ENCODE results near the gene OR5M10.
"Not testable (repeated sequence)": the region's sequence is repeated elsewhere in the genome, so short reads cannot be mapped to it uniquely, and the experiment has no call there.

Gene OR5M10

GRCh38 chr11:56577621-56578020, at the start of gene OR5M10:
Gene OR5M10 (minus strand): TSS chr11:56577721. CDS start chr11:56577721, 0 bp downstream.
- no peaks in the 10 kb centered on the region for H3K36me3 ChIP-seq (ENCODE audit: control insufficient read depth, insufficient read depth, low read length)
- no peaks in the 10 kb centered on the region for H3K9me3 ChIP-seq (ENCODE audit: control insufficient read depth, low read length)
- H3K27me3 ChIP-seq (ENCODE audit: control insufficient read depth, insufficient read depth, low read length): no peaks in the 10 kb centered on the region
- H3K4me1 ChIP-seq (ENCODE audit: control insufficient read depth, insufficient read depth, low read length): no peaks in the 10 kb centered on the region
- no peak within 1 kb of the TSS for H3K9ac ChIP-seq (ENCODE audit: low read length)
- H3K4me3 ChIP-seq (ENCODE audit: low read length): no peak within 1 kb of the TSS

- Histone ChIP-seq H3K9ac (ENCODE audit: low read length) (no peak overlapping the region), H3K9me3 (ENCODE audit: control insufficient read depth, low read length) (no peaks in the 10 kb centered on the region), H3K4me3 (ENCODE audit: low read length) (no peak overlapping the region), H3K4me1 (ENCODE audit: control insufficient read depth, insufficient read depth, low read length) (no peaks in the 10 kb centered on the region), H3K27me3 (ENCODE audit: control insufficient read depth, insufficient read depth, low read length) (no peaks in the 10 kb centered on the region), H3K36me3 (ENCODE audit: control insufficient read depth, insufficient read depth, low read length) (no peaks in the 10 kb centered on the region)
Measured at GRCh38 chr11:56625946-56626345, 48.4 kb upstream of the OR5M10 start.

GRCh38 chr11:56624661-56625110, 47.2 kb upstream of the OR5M10 start:
- Histone ChIP-seq H3K27me3 (ENCODE audit: control insufficient read depth, insufficient read depth, low read length) (no peaks in the 10 kb centered on the region), H3K36me3 (ENCODE audit: control insufficient read depth, insufficient read depth, low read length) (no peaks in the 10 kb centered on the region), H3K9ac (ENCODE audit: low read length) (no peak overlapping the region), H3K4me1 (ENCODE audit: control insufficient read depth, insufficient read depth, low read length) (no peaks in the 10 kb centered on the region), H3K4me3 (ENCODE audit: low read length) (no peak overlapping the region), H3K9me3 (ENCODE audit: control insufficient read depth, low read length) (no peaks in the 10 kb centered on the region)

- Histone ChIP-seq H3K4me1 (ENCODE audit: control insufficient read depth, insufficient read depth, low read length) (no peaks in the 10 kb centered on the region), H3K27me3 (ENCODE audit: control insufficient read depth, insufficient read depth, low read length) (no peaks in the 10 kb centered on the region), H3K4me3 (ENCODE audit: low read length) (no peak overlapping the region), H3K9me3 (ENCODE audit: control insufficient read depth, low read length) (no peaks in the 10 kb centered on the region), H3K36me3 (ENCODE audit: control insufficient read depth, insufficient read depth, low read length) (no peaks in the 10 kb centered on the region), H3K9ac (ENCODE audit: low read length) (no peak overlapping the region)
Measured at GRCh38 chr11:56611174-56611573, 33.7 kb upstream of the OR5M10 start.

GRCh38 chr11:56592088-56592717, 14.7 kb upstream of the OR5M10 start:
- not testable (repeated sequence) for H3K27me3 ChIP-seq (ENCODE audit: control insufficient read depth, insufficient read depth, low read length); H3K4me3 ChIP-seq (ENCODE audit: low read length); H3K4me1 ChIP-seq (ENCODE audit: control insufficient read depth, insufficient read depth, low read length); H3K9ac ChIP-seq (ENCODE audit: low read length); H3K9me3 ChIP-seq (ENCODE audit: control insufficient read depth, low read length); H3K36me3 ChIP-seq (ENCODE audit: control insufficient read depth, insufficient read depth, low read length)

- H3K27me3 ChIP-seq (ENCODE audit: control insufficient read depth, insufficient read depth, low read length): no peaks in the 10 kb centered on the region
- no peak overlapping the region for H3K4me3 ChIP-seq (ENCODE audit: low read length)
- no peaks in the 10 kb centered on the region for H3K9me3 ChIP-seq (ENCODE audit: control insufficient read depth, low read length)
- no peaks in the 10 kb centered on the region for H3K4me1 ChIP-seq (ENCODE audit: control insufficient read depth, insufficient read depth, low read length)
- H3K36me3 ChIP-seq (ENCODE audit: control insufficient read depth, insufficient read depth, low read length): no peaks in the 10 kb centered on the region
- H3K9ac ChIP-seq (ENCODE audit: low read length): no peak overlapping the region
Measured at GRCh38 chr11:56558574-56558973, 18.9 kb downstream of the OR5M10 start.

GRCh38 chr11:56554691-56555090, 22.8 kb downstream of the OR5M10 start:
- not testable (repeated sequence) for H3K4me3 ChIP-seq (ENCODE audit: low read length); H3K9me3 ChIP-seq (ENCODE audit: control insufficient read depth, low read length); H3K4me1 ChIP-seq (ENCODE audit: control insufficient read depth, insufficient read depth, low read length); H3K9ac ChIP-seq (ENCODE audit: low read length); H3K27me3 ChIP-seq (ENCODE audit: control insufficient read depth, insufficient read depth, low read length); H3K36me3 ChIP-seq (ENCODE audit: control insufficient read depth, insufficient read depth, low read length)

- no peaks in the 10 kb centered on the region for H3K4me1 ChIP-seq (ENCODE audit: control insufficient read depth, insufficient read depth, low read length)
- no peaks in the 10 kb centered on the region for H3K36me3 ChIP-seq (ENCODE audit: control insufficient read depth, insufficient read depth, low read length)
- no peaks in the 10 kb centered on the region for H3K27me3 ChIP-seq (ENCODE audit: control insufficient read depth, insufficient read depth, low read length)
- H3K9me3 ChIP-seq (ENCODE audit: control insufficient read depth, low read length): no peaks in the 10 kb centered on the region
- H3K9ac ChIP-seq (ENCODE audit: low read length): no peak overlapping the region
- no peak overlapping the region for H3K4me3 ChIP-seq (ENCODE audit: low read length)
Measured at GRCh38 chr11:56545531-56545930, 32.0 kb downstream of the OR5M10 start.

GRCh38 chr11:56543739-56544138, 33.8 kb downstream of the OR5M10 start:
- Histone ChIP-seq H3K36me3 (ENCODE audit: control insufficient read depth, insufficient read depth, low read length) (no peaks in the 10 kb centered on the region), H3K9me3 (ENCODE audit: control insufficient read depth, low read length) (no peaks in the 10 kb centered on the region), H3K4me1 (ENCODE audit: control insufficient read depth, insufficient read depth, low read length) (no peaks in the 10 kb centered on the region), H3K27me3 (ENCODE audit: control insufficient read depth, insufficient read depth, low read length) (no peaks in the 10 kb centered on the region), H3K9ac (ENCODE audit: low read length) (no peak overlapping the region), H3K4me3 (ENCODE audit: low read length) (no peak overlapping the region)

GRCh38 chr11:56543157-56543556, 34.4 kb downstream of the OR5M10 start, which contains the start of gene OR5M11:
Gene OR5M11 (minus strand): TSS chr11:56543257. CDS start chr11:56543257, 0 bp downstream.
- Histone ChIP-seq H3K4me3 (ENCODE audit: low read length) (no peak within 1 kb of the TSS), H3K36me3 (ENCODE audit: control insufficient read depth, insufficient read depth, low read length) (no peaks in the 10 kb centered on the region), H3K27me3 (ENCODE audit: control insufficient read depth, insufficient read depth, low read length) (no peaks in the 10 kb centered on the region), H3K9me3 (ENCODE audit: control insufficient read depth, low read length) (no peaks in the 10 kb centered on the region), H3K9ac (ENCODE audit: low read length) (no peak within 1 kb of the TSS), H3K4me1 (ENCODE audit: control insufficient read depth, insufficient read depth, low read length) (no peaks in the 10 kb centered on the region)

GRCh38 chr11:56533054-56533740, 44.3 kb downstream of the OR5M10 start:
- Histone ChIP-seq H3K27me3 (ENCODE audit: control insufficient read depth, insufficient read depth, low read length) (no peaks in the 10 kb centered on the region), H3K4me1 (ENCODE audit: control insufficient read depth, insufficient read depth, low read length) (no peaks in the 10 kb centered on the region), H3K36me3 (ENCODE audit: control insufficient read depth, insufficient read depth, low read length) (no peaks in the 10 kb centered on the region), H3K9me3 (ENCODE audit: control insufficient read depth, low read length) (no peaks in the 10 kb centered on the region), H3K4me3 (ENCODE audit: low read length) (no peak overlapping the region), H3K9ac (ENCODE audit: low read length) (no peak overlapping the region)

- no peaks in the 10 kb centered on the region for H3K9me3 ChIP-seq (ENCODE audit: control insufficient read depth, low read length)
- H3K9ac ChIP-seq (ENCODE audit: low read length): no peak overlapping the region
- H3K27me3 ChIP-seq (ENCODE audit: control insufficient read depth, insufficient read depth, low read length): no peaks in the 10 kb centered on the region
- H3K4me1 ChIP-seq (ENCODE audit: control insufficient read depth, insufficient read depth, low read length): no peaks in the 10 kb centered on the region
- H3K36me3 ChIP-seq (ENCODE audit: control insufficient read depth, insufficient read depth, low read length): no peaks in the 10 kb centered on the region
- no peak overlapping the region for H3K4me3 ChIP-seq (ENCODE audit: low read length)
Measured at GRCh38 chr11:56531856-56532255, 45.7 kb downstream of the OR5M10 start.
